Gastrocnemius medialis (tissue), 4 donors: ENCODE measurements around the gene PRKAG2. TPM values are rescaled to one million over a fixed set of nuclear protein-coding genes. Genes with fewer than 3 reads are reported as not detected.

Experiments used
- ATAC-seq, 2 donors: fragments of 150-250 bp; one replicate each; pipeline ENCODE4 v1.9.1; 2016
- DNase-seq, 2 donors: peaks; one replicate each; pipeline ENCODE4 v3.0.0-alpha.2; 2019
- H3K27ac ChIP-seq, 4 donors: fragments of 200-600 bp; sonication (generic); 1 replicate in 1 of 4; 2 replicates in 3 of 4; pipeline ENCODE4 v1.5.1; 2016 to 2018; ENCODE audit warnings: mild to moderate bottlenecking in 2 of 4, moderate library complexity in 1 of 4
- H3K27me3 ChIP-seq, 3 donors: fragments of 200-600 bp; sonication (generic) in 2 of 3; 1 replicate in 1 of 3; 2 replicates in 2 of 3; pipeline versions ENCODE4 v1.5.1 to v1.6.0; 2016 to 2019; ENCODE audit warnings: mild to moderate bottlenecking in 1 of 3, moderate library complexity in 1 of 3
- H3K36me3 ChIP-seq, 2 donors: fragments of 200-600 bp; sonication (generic) in 1 of 2; one replicate each; pipeline ENCODE4 v1.5.1; 2017 to 2018
- H3K4me1 ChIP-seq, 2 donors: fragments of 200-600 bp; sonication (generic) in 1 of 2; one replicate each; pipeline ENCODE4 v1.5.1; 2016 to 2017; ENCODE audit warnings: mild to moderate bottlenecking in 2 of 2
- H3K4me3 ChIP-seq, 4 donors: fragments of 200-600 bp; sonication (generic) in 3 of 4; 1 replicate in 1 of 4; 2 replicates in 3 of 4; pipeline ENCODE4 v1.5.1; 2016 to 2019; ENCODE audit warnings: mild to moderate bottlenecking in 2 of 4
- H3K9me3 ChIP-seq, 3 donors: fragments of 200-600 bp; sonication (generic) in 2 of 3; 1 replicate in 1 of 3; 2 replicates in 2 of 3; pipeline ENCODE4 v1.5.1; 2016 to 2019
- CTCF ChIP-seq, 5 experiments: fragments of 450-650 bp in 3 of 5; fragments of 200-600 bp in 2 of 5; sonication (generic) in 2 of 5; IDR thresholded peaks in 4 of 5; conservative IDR thresholded peaks in 1 of 5; 1 replicate in 4 of 5; 2 replicates in 1 of 5; pipeline ENCODE4 v1.5.1; 2016 to 2019; ENCODE audit warnings: antibody characterized with exemption in 5 of 5, mild to moderate bottlenecking in 3 of 5, moderate library complexity in 3 of 5
- POLR2A ChIP-seq, 2 donors: fragments of 450-650 bp; IDR thresholded peaks; one replicate each; pipeline ENCODE4 v1.6.1; 2017; ENCODE audit warnings: antibody characterized with exemption in 2 of 2, mild to moderate bottlenecking in 2 of 2, moderate library complexity in 2 of 2
- in situ Hi-C, 4 donors: fragments of 200-750 bp; cut with MboI; loops; one replicate each; pipeline versions ENCODE4 v1.15.0 to v1.8.0; 2017; ENCODE audit warnings: low sequenced_read_pairs in 4 of 4
- intact Hi-C: fragments of 100-400 bp; cut with DNase I; formaldehyde crosslinking; loops from one replicate; pipeline ENCODE4 v1.15.1; 2023; ENCODE audit warnings: low total_unique reads
- total RNA-seq, 4 donors: library from RNA; depleted of rRNA; stranded (reverse); fragments of >200 nt; gene quantifications; one replicate each; pipeline versions ENCODE4 v1.1.0 to v1.2.3, GENCODE V29; 2016

Gene PRKAG2
- total RNA-seq, 4 donors from 2014 or later = 5.3 to 32.6 (median 13.9) TPM

- in situ Hi-C loops = no loop called here
- H3K9me3 ChIP-seq = no peaks in the 10 kb centered on the region
- H3K4me3 ChIP-seq = no peak overlapping the region
- H3K27ac ChIP-seq = no peak overlapping the region
- no peaks in the 10 kb centered on the region for H3K27me3 ChIP-seq
- no peak for TF ChIP-seq POLR2A (IDR thresholded peaks at IDR 0.05)
- no peak for TF ChIP-seq CTCF (IDR thresholded peaks at IDR 0.05 in 4 of 5, conservative IDR thresholded peaks at IDR 0.05 in 1 of 5)
- intact Hi-C loops = loop anchor here (10.0 kb wide), 1 partner anchor 237 kb away; the partner anchor contains the start of gene PRKAG2
- DNase-seq (no peak), ATAC-seq (no peak)
- H3K4me1 ChIP-seq = no peaks in the 10 kb centered on the region
- H3K36me3 ChIP-seq = no peaks in the 10 kb centered on the region
Observed at GRCh38 chr7:151637781-151638261, 239.1 kb downstream of the PRKAG2 start.

- no peak for ATAC-seq
- no peak overlapping the region for H3K4me3 ChIP-seq
- no peaks in the 10 kb centered on the region for H3K27me3 ChIP-seq
- DNase-seq = no peak
- H3K4me1 ChIP-seq = peaks cover 8 to 13% of the 10 kb centered on the region in 2 donors
- TF ChIP-seq POLR2A (IDR thresholded peaks at IDR 0.05) (no peak), CTCF (IDR thresholded peaks at IDR 0.05 in 4 of 5, conservative IDR thresholded peaks at IDR 0.05 in 1 of 5) (no peak)
- H3K36me3 ChIP-seq = no peaks in the 10 kb centered on the region
- H3K9me3 ChIP-seq = no peaks in the 10 kb centered on the region
- no peak overlapping the region for H3K27ac ChIP-seq
- intact Hi-C loops = loop anchor here (5.0 to 10.0 kb wide), 4 partner anchors 53 to 240 kb away; partner anchors contain the start of gene PRKAG2
- in situ Hi-C loops = no loop called here
Observed at GRCh38 chr7:151634643-151635042, 242.3 kb downstream of the PRKAG2 start.

- Histone ChIP-seq H3K4me1 (peaks cover 8 to 13% of the 10 kb centered on the region in 2 donors), H3K4me3 (no peak overlapping the region)
- DNase-seq = no peak
Observed at GRCh38 chr7:151633516-151633812, 243.5 kb downstream of the PRKAG2 start.

GRCh38 chr7:151632750-151633515 lies 244.0 kb downstream of the PRKAG2 start:
- ATAC-seq (peak; percentile 14 to 15), DNase-seq (peak in 1 of 2 donors; percentile 29)
- Histone ChIP-seq H3K27ac (peak overlapping the region; percentile 70 to 84 (median 78)), H3K4me3 (peak overlapping the region; percentile 46 to 58 (median 53)), H3K4me1 (peaks cover 8 to 13% of the 10 kb centered on the region in 2 donors), H3K27me3 (no peaks in the 10 kb centered on the region), H3K9me3 (no peaks in the 10 kb centered on the region), H3K36me3 (no peaks in the 10 kb centered on the region)
- in situ Hi-C loops = no loop called here
- TF ChIP-seq CTCF (IDR thresholded peaks at IDR 0.05 in 4 of 5, conservative IDR thresholded peaks at IDR 0.05 in 1 of 5) (no peak), POLR2A (IDR thresholded peaks at IDR 0.05) (no peak)
- intact Hi-C loops = loop anchor here (2.0 to 10.0 kb wide), 5 partner anchors 54 to 242 kb away; partner anchors contain the start of gene PRKAG2

More at GRCh38 chr7:151633516-151633812, 243.5 kb downstream of the PRKAG2 start:
- Histone ChIP-seq H3K36me3 (no peaks in the 10 kb centered on the region), H3K27me3 (no peaks in the 10 kb centered on the region), H3K27ac (peak overlapping the region in 3 of 4 donors; percentile 70 to 84 (median 83)), H3K9me3 (no peaks in the 10 kb centered on the region)
- ATAC-seq = no peak
- in situ Hi-C loops = no loop called here
- intact Hi-C loops = loop anchor here (2.0 to 10.0 kb wide), 5 partner anchors 54 to 241 kb away; partner anchors contain the start of gene PRKAG2
- TF ChIP-seq POLR2A (IDR thresholded peaks at IDR 0.05) = no peak
- TF ChIP-seq CTCF (IDR thresholded peaks at IDR 0.05 in 4 of 5, conservative IDR thresholded peaks at IDR 0.05 in 1 of 5) = no peak
